Measurements from ENCODE around the gene NFIA. TPM values are rescaled to one million over a fixed set of nuclear protein-coding genes. Genes with fewer than 3 reads are reported as not detected.

Gene NFIA
- total RNA-seq, 1 experiment from 2014 or later = 12.7 TPM

- CTCF ChIA-PET = no interaction called here
Observed at GRCh38 chr1:61357539-61357938, 275.2 kb downstream of the NFIA start.

DNA sequence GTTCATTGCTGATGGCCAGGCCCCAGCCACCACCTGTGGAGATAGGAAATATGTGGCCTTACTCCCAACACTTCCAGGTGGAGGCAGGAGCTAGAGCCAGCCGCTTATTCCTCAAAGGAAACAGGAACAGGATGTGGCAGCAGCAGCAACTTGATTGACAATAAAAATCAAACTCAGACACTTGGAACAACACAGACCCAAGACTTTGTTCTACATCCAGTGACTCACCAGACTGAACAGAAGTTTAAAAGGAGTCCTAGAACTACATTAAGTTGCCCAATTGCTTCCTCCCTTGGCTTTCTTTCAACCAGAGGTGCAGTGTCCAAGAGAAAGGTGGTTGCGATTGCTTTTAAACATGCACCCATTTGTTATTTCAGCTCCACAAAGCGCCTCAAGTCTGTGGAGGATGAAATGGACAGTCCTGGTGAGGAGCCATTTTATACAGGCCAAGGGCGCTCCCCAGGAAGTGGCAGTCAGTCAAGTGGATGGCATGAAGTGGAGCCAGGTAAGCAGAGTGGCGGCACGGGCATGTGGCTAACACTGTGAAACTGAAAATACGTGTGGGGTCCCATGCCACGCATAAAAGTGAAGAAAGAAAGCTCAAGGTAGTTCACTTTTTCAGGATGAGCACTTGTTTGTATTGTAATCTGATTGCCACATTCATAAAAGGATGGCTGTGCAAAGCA lies 276.6 kb downstream of the NFIA start:
- Histone ChIP-seq H3K9ac (ENCODE audit: low read length) (no peak overlapping the region), H3K27ac (ENCODE audit: low read length) (no peak overlapping the region), H3K27me3 (ENCODE audit: low read length) (no peaks in the 10 kb centered on the region), H2AFZ (ENCODE audit: low read length) (no peak overlapping the region), H3K4me3 (ENCODE audit: low read length) (no peak overlapping the region), H3K4me2 (ENCODE audit: low read length) (no peak overlapping the region), H3F3A (ENCODE audit: low read length, unreplicated experiment) (no peaks in the 10 kb centered on the region), H4K20me1 (ENCODE audit: low read length) (no peaks in the 10 kb centered on the region), H3K4me1 (ENCODE audit: insufficient read depth, low read length) (peaks cover 10% of the 10 kb centered on the region; the same call in 1 of the 2 replicates), H3K36me3 (ENCODE audit: low read depth, low read length) (no peaks in the 10 kb centered on the region), H3K9me3 (ENCODE audit: low read length) (no peaks in the 10 kb centered on the region), H3K79me2 (ENCODE audit: low read length) (no peaks in the 10 kb centered on the region), H3K9me2 (replicated peaks; ENCODE audit: low read length) (no peaks in the 10 kb centered on the region)
- ChIA-PET POLR2A (ENCODE audit: unreplicated experiment) (interaction anchor here (0.5 kb wide), 1 partner anchor 10 kb away, joined by 3 read pairs; no protein-coding TSS in a partner anchor), CTCF (no interaction called here)
- intact Hi-C loops (cut with micrococcal nuclease) = loop anchor here (5.0 kb wide), 1 partner anchor 93 kb away; no protein-coding TSS in a partner anchor
- no TSS peak for BruUV-seq (replicated peaks)
- peak; percentile 70 for DNase-seq
- TF ChIP-seq, protein P1, sequence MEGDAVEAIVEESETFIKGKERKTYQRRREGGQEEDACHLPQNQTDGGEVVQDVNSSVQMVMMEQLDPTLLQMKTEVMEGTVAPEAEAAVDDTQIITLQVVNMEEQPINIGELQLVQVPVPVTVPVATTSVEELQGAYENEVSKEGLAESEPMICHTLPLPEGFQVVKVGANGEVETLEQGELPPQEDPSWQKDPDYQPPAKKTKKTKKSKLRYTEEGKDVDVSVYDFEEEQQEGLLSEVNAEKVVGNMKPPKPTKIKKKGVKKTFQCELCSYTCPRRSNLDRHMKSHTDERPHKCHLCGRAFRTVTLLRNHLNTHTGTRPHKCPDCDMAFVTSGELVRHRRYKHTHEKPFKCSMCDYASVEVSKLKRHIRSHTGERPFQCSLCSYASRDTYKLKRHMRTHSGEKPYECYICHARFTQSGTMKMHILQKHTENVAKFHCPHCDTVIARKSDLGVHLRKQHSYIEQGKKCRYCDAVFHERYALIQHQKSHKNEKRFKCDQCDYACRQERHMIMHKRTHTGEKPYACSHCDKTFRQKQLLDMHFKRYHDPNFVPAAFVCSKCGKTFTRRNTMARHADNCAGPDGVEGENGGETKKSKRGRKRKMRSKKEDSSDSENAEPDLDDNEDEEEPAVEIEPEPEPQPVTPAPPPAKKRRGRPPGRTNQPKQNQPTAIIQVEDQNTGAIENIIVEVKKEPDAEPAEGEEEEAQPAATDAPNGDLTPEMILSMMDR (conservative IDR thresholded peaks at IDR 0.05; ENCODE audit: low read depth, low read length) = no peak
- TF ChIP-seq EZH2phosphoT487 (IDR thresholded peaks at IDR 0.05; ENCODE audit: borderline replicate concordance, low read length) (no peak), EZH2 (IDR thresholded peaks at IDR 0.05; ENCODE audit: low read length, unreplicated experiment) (no peak)
- ATAC-seq = peak; percentile 90

More at GRCh38 chr1:61357539-61357938, 275.2 kb downstream of the NFIA start:
- BruUV-seq (replicated peaks) = no TSS peak
- TF ChIP-seq EZH2phosphoT487 (IDR thresholded peaks at IDR 0.05; ENCODE audit: borderline replicate concordance, low read length) (no peak), EZH2 (IDR thresholded peaks at IDR 0.05; ENCODE audit: low read length, unreplicated experiment) (no peak)
- TF ChIP-seq, protein P1 (conservative IDR thresholded peaks at IDR 0.05; ENCODE audit: low read depth, low read length) = no peak
- Histone ChIP-seq H3K27ac (ENCODE audit: low read length) (no peak overlapping the region), H3K79me2 (ENCODE audit: low read length) (no peaks in the 10 kb centered on the region), H3K9me2 (replicated peaks; ENCODE audit: low read length) (no peaks in the 10 kb centered on the region), H3K4me3 (ENCODE audit: low read length) (no peak overlapping the region), H3K4me2 (ENCODE audit: low read length) (no peak overlapping the region), H3K9me3 (ENCODE audit: low read length) (no peaks in the 10 kb centered on the region), H3K9ac (ENCODE audit: low read length) (no peak overlapping the region), H2AFZ (ENCODE audit: low read length) (no peak overlapping the region), H3K27me3 (ENCODE audit: low read length) (no peaks in the 10 kb centered on the region), H3K4me1 (ENCODE audit: insufficient read depth, low read length) (peaks cover 10% of the 10 kb centered on the region; the same call in 1 of the 2 replicates), H3F3A (ENCODE audit: low read length, unreplicated experiment) (no peaks in the 10 kb centered on the region), H3K36me3 (ENCODE audit: low read depth, low read length) (no peaks in the 10 kb centered on the region), H4K20me1 (ENCODE audit: low read length) (no peaks in the 10 kb centered on the region)
- POLR2A ChIA-PET (ENCODE audit: unreplicated experiment) = no interaction called here
- ATAC-seq (no peak), DNase-seq (no peak)
- intact Hi-C loops (cut with micrococcal nuclease) = loop anchor here (5.0 kb wide), 1 partner anchor 95 kb away; no protein-coding TSS in a partner anchor

DNA sequence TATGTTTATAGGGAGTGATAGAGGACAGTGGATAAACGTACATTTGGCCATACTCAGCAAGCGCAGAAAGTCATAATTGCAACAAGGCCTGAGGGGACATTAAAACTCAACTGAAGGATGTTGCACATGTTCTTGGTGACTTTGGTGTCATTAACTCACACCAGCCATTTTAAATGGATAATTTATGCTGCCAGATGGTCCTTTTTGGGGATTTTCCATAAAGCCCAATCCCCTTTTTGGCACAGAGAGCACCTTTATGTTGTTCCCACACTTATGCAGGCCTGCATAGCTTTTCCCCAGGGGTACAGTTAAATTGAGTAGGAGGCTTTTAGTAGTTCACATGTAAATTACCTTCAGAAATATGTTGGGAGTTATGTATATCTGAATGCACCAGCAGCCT lies 279.6 kb downstream of the NFIA start:
- H3K9ac ChIP-seq (ENCODE audit: low read length) = no peak overlapping the region
- CTCF ChIA-PET = no interaction called here
- H3F3A ChIP-seq (ENCODE audit: low read length, unreplicated experiment) = no peaks in the 10 kb centered on the region
- H3K79me2 ChIP-seq (ENCODE audit: low read length) = no peaks in the 10 kb centered on the region
- H3K27me3 ChIP-seq (ENCODE audit: low read length) = no peaks in the 10 kb centered on the region
- H3K9me3 ChIP-seq (ENCODE audit: low read length) = no peaks in the 10 kb centered on the region
- ATAC-seq (no peak), DNase-seq (no peak)
- no peak overlapping the region for H2AFZ ChIP-seq (ENCODE audit: low read length)
- H3K36me3 ChIP-seq (ENCODE audit: low read depth, low read length) = no peaks in the 10 kb centered on the region
- H3K4me2 ChIP-seq (ENCODE audit: low read length) = no peak overlapping the region
- POLR2A ChIA-PET (ENCODE audit: unreplicated experiment) = no interaction called here
- H3K9me2 ChIP-seq (replicated peaks; ENCODE audit: low read length) = no peaks in the 10 kb centered on the region
- TF ChIP-seq EZH2 (IDR thresholded peaks at IDR 0.05; ENCODE audit: low read length, unreplicated experiment) = no peak
- TF ChIP-seq EZH2phosphoT487 (IDR thresholded peaks at IDR 0.05; ENCODE audit: borderline replicate concordance, low read length) = no peak
- TF ChIP-seq, protein P1 (conservative IDR thresholded peaks at IDR 0.05; ENCODE audit: low read depth, low read length) = no peak
- H4K20me1 ChIP-seq (ENCODE audit: low read length) = no peaks in the 10 kb centered on the region
- H3K4me3 ChIP-seq (ENCODE audit: low read length) = no peak overlapping the region
- intact Hi-C loops (cut with micrococcal nuclease) = no loop called here
- H3K4me1 ChIP-seq (ENCODE audit: insufficient read depth, low read length) = peaks cover 10% of the 10 kb centered on the region; the same call in 1 of the 2 replicates
- no peak overlapping the region for H3K27ac ChIP-seq (ENCODE audit: low read length)
- no TSS peak for BruUV-seq (replicated peaks)

Measured in PC-3 (cell line).